Fibroblast of pulmonary artery (primary cell): ENCODE measurements around the gene RAB26.
A peak's percentile ranks its signal among the peaks of the same experiment; 100 is the strongest.

Experiments used
- DNase-seq: peaks from one replicate; pipeline ENCODE4 v3.0.0-alpha.2; 2010; ENCODE audit warnings: low read depth
- H3K4me3 ChIP-seq: replicated peaks from 2 replicates; pipeline ENCODE4 v1.5.1; 2011; ENCODE audit warnings: low read depth, mild to moderate bottlenecking, control low read depth, low read length, moderate library complexity
- CTCF ChIP-seq: IDR thresholded peaks from 2 replicates; pipeline ENCODE4 v1.5.1; 2011; ENCODE audit warnings: mild to moderate bottlenecking, control low read depth, low read length, inconsistent platforms; ENCODE audit errors: missing control alignments

RAB26 gene

GRCh38 chr16:2175454-2175853, 27.0 kb downstream of the RAB26 start:
- H3K4me3 ChIP-seq = no peak overlapping the region
- DNase-seq = no peak
- no peak for TF ChIP-seq CTCF

GRCh38 chr16:2176047-2176446, 27.6 kb downstream of the RAB26 start:
- H3K4me3 ChIP-seq = no peak overlapping the region
- DNase-seq = no peak
- no peak for TF ChIP-seq CTCF

- DNase-seq = no peak
- no peak for TF ChIP-seq CTCF
Observed at GRCh38 chr16:2177101-2177500, 28.7 kb downstream of the RAB26 start.

GRCh38 chr16:2177561-2177960, 29.1 kb downstream of the RAB26 start:
- no peak for DNase-seq
- no peak overlapping the region for H3K4me3 ChIP-seq
- TF ChIP-seq CTCF = no peak

More at GRCh38 chr16:2177101-2177500, 28.7 kb downstream of the RAB26 start:
- H3K4me3 ChIP-seq = no peak overlapping the region

GRCh38 chr16:2178321-2179106, 30.1 kb downstream of the RAB26 start:
- TF ChIP-seq CTCF = no peak
- DNase-seq = peak; percentile 32
- H3K4me3 ChIP-seq = no peak overlapping the region

GRCh38 chr16:2179107-2179501, 30.7 kb downstream of the RAB26 start:
- no peak for DNase-seq
- no peak for TF ChIP-seq CTCF
- H3K4me3 ChIP-seq = no peak overlapping the region

- H3K4me3 ChIP-seq = no peak overlapping the region
- DNase-seq = no peak
- no peak for TF ChIP-seq CTCF
Observed at GRCh38 chr16:2179576-2179975, 31.2 kb downstream of the RAB26 start.
